ENCODE data around the gene MGAT5B.

MGAT5B gene

DNA sequence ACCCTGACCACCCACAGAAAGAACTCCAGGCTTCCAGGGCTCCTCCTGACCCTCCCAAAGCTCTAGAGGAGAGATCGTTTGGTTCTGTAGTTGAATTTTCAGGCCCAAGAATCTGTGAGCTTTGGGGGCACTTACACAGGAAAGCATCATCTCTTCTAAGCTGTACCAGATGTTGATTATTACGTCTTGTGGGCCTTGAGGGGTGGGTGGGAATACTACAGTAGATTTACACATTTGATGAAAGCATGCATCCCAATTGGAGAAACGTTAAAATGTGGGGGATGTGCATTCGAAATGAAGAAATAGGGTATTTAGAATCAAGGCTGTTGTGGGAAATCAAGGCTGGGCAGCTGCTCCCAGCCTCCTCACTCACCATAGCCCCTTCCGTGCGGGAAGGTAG, 61.9 kb downstream of the MGAT5B start:
- DNase-seq = no peak

DNA sequence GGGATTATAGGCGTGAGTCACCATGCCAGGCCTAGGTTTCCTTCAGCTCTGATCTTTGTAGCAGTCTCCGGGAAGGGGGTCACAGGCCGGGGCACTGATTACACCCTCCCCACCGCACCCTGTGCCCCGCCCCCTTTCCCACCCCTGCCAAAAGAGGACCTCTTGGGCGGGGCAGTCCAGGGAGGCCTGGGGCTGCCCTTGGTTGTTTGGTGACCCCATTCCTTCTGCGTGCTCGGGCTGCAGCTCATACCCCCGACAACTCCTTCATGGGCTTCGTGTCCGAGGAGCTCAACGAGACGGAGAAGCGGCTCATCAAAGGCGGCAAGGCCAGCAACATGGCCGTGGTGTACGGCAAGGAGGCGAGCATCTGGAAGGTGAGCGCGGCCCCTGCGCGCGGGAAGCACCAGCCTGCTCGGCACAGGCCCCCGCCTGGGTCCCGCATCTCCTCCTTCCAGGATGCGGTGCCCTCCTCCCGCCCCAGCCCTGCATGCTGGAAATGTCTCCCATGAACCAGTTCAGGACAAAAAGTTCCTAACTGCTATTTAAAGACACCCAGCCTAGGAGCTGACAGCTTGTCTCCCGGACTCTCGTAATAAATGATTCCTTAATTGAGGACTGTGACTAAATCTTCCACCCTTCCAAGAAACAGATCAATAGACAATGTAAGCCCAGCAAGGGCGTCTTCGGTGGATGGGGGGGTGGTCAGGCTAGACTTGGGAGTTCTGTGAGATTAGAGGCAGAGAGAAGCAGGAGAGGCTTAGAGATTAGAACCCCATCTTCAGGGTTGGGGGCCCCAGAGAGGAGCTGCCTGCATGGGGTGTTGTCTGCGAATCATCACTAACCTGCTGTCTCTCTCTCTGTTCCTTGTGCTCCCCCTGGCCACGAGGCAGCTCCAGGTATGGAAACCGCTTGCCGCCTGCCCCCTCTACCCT, 64.5 kb downstream of the MGAT5B start:
- DNase-seq = no peak

DNA sequence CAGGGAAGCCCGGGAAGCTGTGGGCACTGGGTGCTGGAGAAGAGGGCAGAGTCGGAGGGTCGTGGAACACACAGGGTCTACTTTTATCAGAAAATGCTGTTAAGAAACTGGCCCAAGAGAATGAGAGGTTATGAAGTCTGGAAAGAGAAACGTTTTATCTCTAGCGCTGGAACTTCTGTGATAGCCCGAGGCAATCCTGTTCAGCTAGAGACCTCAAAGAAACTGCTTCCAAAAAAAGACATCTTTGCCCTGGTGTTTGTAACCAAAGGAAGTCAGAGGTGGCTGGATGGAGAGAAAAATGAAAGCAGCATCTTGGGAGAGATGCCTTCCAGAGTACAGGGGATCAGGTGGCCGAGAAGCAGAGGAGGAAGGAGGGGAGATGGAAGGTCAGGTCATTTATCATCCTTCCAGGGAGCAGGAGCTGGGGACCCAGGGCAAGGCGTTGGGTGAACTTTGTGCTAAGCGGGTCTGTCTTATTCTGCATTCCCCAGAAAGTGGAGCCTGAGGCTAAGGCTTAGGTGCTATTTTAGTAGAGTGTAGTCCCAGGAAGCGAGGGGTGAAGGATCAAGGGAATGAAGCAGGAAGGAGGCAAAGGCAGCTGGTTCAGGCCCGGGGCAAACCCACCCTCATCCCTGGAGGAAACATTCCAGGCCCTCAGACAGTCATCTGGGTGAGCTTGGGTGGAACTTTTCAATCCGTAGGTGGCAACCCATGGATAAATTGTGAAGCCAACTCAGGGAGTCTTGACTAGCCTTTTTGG, 66.5 kb downstream of the MGAT5B start:
- DNase-seq = no peak

DNA sequence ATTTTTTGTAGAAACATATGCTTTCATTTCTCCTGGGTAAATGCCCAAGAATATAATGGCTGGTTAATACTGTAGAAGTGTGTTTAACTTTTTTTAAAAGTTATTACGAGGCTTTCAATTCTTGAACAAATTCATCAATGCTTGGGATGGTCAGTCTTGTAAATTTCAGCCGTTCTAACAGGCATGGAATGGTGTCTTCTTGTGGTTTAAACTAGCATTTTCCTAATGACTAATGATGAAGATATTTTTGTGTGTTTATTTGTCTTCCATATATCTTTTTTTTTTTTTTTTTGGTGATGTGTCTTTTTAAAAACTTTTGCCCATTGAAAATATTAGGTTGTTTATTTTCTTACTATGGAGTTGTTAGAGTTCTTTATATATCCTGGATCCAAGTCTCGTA, 67.1 kb downstream of the MGAT5B start:
- no peak for DNase-seq

DNA sequence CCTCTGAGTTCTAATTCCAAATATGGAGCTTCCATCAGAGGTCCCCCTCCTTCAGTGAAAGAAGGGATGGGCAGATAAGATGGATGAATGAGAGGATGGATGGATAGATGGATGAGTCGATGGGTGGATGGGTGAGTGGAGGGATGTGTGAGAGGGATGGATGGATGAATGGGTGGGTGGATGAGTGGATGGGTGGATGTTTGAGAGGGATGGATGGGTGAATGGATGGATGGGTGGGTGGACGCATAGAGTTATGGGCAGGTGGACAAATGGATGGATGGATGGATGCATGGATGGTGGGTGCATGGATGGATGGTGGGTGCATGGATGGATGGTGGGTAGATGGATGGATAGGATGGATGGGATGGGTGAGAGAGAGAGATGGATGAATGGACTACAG, 69.0 kb downstream of the MGAT5B start:
- no peak for DNase-seq

DNA sequence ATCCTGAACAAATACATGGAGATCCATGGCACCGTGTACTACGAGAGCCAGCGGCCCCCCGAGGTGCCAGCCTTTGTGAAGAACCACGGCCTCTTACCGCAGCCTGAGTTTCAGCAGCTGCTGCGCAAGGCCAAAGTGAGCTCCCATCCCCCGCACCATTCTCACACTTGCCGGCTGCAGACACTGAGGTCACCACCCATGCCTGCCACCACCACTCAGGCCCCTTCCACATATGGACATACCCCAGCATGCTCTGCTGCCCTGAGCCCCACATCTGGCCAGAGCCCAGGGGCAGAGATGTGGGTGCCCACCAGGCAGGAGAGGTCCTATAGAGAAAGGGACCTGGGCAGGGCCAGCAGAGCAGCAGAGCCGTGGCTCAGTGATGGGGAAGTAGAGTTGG, 69.8 kb downstream of the MGAT5B start:
- no peak for DNase-seq

DNA sequence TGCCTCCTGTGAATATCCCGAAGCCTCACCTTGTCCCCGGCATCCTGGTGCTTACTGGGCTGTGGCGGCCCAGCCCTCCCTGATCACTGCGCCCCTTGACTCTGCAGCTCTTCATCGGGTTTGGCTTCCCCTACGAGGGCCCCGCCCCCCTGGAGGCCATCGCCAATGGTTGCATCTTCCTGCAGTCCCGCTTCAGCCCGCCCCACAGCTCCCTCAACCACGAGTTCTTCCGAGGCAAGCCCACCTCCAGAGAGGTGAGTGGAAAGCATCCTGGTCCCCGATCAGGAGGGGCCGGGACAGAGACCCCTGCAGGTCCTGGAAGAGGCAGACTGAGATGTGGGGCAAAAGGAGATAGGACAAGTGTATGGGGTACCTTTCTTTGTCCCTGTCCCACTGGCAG, 72.1 kb downstream of the MGAT5B start:
- no peak for DNase-seq

DNA sequence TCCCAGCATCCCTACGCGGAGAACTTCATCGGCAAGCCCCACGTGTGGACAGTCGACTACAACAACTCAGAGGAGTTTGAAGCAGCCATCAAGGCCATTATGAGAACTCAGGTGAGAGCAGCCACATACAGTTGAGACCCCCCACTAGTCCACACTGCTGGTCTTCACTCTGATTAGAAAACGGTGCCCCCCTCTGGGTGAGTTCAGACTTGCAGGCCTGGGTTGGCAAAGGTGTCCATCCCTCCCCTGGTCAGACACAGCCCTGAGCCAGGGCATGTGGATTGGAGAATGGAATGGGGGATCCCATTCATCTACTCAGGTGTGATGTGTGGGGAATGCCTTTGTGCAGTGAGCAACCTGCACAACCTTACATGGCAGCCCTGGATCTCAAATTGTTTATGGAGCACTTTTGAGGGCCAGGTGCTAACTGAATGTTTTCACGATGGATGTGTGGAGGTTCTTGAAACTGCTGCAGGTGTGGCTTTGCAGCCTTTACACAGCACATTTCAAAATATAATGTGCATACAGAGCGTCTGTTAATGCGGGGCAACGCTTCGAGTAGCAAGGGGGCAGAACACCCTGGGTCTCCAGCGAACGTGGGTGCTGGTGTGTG, 72.6 kb downstream of the MGAT5B start:
- no peak for DNase-seq

DNA sequence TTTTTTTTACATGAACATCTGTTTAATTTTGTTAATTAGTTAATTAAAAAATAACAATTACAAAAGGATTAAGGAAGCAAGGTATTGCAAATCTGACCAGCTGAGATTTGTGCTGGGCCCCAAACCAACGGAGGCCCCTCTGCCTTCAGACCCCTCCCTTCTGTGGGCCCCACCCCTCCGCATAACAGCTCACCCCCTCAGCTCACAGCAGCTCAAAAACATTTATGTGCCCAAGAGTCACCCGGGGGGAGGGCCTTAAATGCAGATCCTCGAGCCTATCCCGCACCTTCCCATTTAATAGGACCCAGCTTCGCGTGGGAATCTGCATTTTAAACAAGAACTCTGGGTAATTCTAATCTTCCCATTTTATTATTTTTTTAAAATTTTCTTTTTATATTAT, 75.0 kb downstream of the MGAT5B start:
- DNase-seq = no peak

DNA sequence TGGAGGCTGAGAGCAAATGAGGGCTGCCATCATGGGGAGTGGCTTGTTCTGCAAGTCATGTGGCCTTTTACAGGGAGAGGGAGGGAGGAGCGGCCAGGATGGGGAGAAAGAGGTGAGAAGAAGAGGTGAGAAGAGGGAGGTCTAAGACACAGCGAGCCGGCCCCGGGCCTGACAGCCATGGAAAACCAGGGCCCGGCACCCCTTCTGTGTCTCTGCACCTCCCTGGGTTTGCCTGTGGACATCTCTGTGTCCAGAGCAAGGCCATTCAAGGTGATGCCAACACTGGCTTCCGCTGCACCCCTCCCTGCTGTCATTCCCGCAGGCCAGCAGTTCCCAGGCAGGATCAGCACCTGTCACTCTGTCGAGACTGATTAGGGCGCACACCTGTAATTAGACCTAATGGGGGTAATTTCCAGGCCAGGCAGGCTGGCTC, 75.6 kb downstream of the MGAT5B start:
- DNase-seq = no peak

DNA sequence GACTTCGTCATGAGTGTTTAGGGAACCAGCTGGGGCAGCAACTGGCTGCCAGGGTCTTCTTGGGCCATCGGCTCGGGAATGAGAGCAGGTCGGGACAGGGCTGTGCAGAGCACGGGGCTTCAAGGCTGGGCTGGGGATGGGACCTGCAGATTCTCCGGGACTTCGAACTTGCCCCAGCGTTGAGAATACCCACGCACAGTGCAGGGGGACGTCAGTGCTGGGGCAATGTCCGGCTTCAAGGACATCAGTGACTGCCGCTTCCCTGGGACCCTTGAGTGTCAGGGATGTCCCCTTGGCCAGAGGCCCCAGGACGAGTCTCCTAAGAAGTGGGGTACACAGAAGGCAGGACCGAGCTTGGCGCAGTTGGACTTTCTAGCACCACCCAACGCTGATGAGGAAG, 76.3 kb downstream of the MGAT5B start:
- no peak for DNase-seq

DNA sequence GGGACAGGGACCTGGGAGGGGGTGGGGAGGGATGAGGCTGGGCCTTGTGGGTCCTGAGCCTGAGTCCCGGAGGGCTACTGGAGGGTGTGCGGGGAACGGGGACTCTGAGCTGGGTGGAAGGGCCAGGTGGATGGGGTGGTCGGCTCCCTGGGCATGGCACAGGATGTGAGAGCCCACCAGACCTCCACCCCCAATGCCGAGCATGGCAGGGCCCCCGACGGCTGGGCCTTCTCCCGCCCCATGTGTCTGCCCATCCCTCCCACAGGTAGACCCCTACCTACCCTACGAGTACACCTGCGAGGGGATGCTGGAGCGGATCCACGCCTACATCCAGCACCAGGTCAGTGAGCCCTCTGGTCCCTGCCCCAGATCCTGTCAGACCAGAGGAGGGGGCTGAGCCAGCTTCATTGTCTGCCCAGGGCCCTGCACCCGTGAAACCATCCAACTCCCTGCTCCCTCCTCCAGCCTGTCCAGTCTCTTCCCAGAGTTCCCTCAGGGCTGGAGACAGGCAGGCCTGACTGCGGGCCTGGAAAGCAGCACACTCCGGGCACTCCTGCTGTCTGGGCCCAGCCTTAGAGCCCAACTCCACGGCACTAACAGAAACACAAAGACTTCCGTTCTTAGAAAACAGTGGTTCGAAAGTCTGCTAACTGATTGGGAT, 78.0 kb downstream of the MGAT5B start:
- no peak for DNase-seq

DNA sequence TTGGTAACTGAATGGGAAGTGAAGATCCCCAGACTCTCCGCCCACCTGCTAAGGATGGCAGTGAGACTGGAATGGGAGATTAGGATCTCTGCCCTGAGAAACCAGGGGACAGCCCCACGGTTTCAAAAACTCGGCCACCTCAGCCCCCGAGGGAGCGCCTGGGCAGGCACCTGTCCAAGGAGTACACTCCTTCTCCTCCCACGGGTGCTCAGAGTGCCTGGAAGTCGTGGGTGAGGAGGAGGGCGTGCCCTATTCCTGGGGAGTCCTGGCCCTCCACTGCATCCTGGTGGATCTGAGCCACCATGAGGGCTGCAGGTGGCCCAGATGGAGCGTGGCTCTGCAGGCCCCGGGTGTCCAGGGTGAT, 78.5 kb downstream of the MGAT5B start:
- DNase-seq = no peak

DNA sequence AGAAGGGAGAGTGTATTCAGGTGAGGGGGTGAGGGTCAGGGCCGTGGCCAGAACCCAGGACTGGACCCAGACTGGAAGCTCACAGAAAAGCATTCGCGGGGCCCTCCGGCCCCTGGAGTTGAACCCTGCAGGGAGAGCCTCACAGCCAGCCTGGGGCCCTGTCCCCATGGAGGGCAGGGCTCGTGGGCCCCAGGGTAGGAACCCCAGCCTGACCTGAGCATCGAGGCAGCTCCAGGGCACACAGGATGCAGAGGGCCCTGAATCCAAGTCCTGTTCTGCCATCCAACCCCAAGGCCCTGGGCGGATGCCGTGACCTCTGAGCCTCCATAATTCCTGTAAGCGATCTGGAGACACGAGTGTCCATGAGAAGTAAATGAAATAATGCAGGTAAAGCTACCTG, 79.1 kb downstream of the MGAT5B start:
- DNase-seq = no peak

DNA sequence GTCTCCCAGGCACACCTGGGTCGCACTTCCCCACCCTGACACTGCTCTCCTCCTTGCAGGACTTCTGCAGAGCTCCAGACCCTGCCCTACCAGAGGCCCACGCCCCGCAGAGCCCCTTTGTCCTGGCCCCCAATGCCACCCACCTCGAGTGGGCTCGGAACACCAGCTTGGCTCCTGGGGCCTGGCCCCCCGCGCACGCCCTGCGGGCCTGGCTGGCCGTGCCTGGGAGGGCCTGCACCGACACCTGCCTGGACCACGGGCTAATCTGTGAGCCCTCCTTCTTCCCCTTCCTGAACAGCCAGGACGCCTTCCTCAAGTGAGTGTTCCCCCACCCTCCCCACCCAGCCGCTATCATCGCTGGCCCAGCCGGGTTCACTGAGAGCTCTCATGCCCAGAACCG, 79.6 kb downstream of the MGAT5B start:
- no peak for DNase-seq

DNA sequence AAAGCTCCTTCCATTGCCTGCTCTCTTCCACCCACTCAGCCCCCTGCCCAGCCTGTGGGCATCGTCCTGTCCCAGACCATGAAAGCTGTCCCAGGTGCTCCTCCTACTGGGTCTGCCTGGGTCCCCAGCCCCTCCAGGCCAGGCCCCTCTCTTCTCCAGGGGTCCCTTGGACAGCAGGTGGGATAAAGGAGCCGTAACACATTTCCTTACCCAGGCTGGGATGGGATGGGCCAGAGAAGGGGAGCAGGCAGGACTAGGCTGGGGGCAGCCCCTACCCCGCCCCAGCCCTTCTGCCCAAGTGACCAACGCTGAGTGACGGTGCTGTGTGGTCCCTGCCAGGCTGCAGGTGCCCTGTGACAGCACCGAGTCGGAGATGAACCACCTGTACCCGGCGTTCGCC, 80.1 kb downstream of the MGAT5B start:
- DNase-seq = no peak

DNA sequence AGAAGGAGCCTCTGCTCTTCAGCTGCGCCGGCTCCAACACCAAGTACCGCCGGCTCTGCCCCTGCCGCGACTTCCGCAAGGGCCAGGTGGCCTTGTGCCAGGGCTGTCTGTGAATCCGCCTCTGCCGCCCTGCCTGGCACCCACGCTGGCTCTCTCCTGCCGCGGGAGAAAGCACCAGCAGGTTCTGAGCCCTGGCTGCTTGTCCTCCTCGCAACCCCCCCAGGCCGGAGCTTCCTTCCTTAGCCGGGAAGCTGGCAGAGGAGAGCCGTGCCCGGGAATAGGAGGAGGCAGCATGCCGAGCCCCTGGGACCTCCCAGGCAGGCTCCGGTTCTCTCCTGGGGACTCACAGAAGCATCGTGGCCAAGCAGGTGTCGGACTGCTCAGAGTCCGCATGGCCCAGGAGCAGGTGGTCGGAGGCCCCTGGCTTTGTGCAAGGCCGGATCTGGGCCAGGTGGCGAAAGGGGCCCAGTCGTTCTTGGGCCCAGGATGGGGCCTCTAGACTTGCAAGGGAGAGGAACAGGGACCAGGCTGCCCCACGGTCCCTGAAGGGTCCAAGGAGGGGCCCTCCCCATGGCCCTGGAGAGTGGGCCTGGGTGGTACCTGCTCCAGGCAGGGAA, 80.6 kb downstream of the MGAT5B start:
- no peak for DNase-seq

DNA sequence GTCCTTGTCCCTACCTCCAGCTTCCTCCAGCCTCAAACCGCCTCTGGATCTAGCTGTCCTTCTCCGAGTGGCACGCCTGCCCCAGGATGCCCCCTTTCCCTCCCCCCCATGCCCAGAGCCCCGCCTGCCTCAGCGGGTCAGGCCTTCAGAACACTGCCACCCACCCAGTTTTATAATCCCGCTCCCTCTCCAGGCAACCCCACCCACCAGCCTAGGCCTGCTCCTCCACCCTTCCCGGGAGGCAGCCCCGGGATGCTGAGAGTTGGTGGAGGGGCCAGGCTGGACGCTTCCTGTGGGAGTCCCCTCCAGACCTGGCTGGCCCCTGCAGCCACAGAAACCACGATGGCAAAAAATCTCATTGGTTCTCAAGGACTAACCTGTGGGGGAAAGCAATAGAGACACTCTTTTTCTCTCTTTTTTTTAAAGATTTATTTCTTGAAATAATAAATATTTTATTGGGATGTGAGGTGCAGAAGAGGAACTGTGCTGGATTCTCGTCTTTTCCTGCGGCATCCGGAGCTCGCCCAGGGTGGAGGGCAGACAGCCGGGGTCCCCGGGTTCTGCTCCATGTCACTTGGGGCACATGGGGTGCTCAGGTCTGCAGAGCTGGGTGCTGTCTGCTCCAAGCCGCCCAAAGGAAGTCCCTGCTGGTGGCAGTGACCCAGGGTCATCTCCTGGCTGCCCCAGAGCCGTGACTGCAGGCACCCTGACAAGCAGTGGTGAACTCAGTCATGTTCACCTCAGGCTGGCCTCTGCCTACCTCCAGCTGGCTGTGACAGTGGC, 81.9 kb downstream of the MGAT5B start:
- DNase-seq = no peak

DNA sequence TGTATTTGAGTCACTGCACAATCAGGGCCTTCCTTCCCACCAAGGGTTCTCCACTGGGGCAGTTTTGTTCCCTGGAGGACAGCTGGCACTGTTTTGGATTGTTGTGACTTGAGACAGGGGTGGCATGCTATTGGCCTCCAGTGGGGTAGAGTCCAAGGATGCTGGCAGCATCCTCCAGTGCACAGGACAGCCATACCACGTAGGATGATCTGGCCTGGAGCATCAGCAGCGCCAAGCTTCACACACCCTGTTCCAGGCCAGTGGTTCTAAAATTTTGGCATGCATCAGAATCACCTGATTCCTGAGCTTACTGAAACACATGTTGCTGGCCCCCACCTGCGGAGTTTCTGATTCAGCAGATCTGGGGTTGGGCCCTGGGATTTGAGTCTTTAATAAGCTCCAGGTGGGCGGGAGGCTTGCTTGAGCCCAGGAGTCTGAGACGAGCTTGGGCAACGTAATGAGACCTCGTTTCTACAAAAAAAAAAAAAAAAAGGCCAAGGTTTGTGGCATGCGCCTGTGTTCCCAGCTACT, 83.2 kb downstream of the MGAT5B start:
- DNase-seq = no peak

DNA sequence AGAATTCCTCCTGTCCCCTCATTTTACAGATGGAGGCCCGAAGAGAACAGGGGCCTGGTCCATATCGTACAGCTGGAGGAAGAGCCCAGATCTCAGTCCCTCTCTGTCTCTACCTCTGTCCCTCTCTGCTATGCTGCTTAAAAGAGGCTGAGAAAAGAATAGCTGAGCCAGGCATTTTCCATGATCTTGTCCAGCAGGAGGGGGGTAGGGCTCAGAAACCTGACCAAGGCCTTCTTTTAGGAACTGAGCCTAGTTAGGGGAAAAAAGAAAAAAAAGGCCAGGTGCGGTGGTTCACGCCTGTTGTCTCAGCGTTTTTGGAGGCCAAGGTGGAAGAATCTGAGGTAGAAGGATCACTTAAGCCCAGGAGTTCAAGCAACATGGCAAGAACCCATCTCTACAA, 84.2 kb downstream of the MGAT5B start:
- DNase-seq = no peak

DNA sequence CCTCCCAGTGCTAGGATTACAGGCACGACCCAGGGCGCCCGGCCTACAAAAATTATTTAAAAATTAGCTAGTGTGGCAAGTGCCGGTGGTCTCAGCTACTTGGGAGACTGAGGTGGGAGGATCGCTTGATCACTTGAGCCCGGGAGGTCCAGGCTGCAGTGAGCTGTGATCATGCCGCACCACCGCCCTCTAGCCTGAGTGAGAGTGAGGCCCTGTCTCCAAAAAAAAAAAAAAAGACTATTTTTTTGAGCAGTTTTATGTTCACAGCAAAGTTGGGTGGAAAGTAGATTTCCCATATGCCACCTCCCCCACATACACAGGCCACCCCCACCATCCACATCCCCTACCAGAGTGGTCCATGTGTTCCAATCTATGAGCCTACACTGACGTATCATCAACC, 84.9 kb downstream of the MGAT5B start:
- no peak for DNase-seq

DNA sequence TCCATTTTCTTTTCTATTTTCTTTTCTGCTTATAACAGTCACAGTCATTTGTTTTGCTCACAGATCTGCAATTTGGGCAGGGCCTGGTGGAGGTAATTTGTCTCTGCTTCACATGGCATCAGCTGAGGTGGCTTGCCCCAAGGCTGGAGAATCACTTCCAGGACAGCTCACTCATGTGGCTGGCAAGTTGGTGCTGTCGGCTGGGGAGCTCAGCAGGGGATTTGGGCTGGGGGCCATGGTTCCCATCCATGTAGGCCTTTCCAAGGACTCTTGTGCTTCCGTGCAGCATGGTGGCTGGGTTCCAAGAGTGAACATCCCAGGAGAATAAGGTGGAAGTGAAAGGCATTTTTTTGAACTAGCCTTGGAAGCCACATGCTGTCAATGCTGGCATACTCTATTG, 85.7 kb downstream of the MGAT5B start:
- no peak for DNase-seq

All from CD4-positive, alpha-beta T cell treated with Interferon alpha-2 for 1 hour (primary cell).